HUDEP-2 (cell line): ENCODE results near the gene SGCD.

ENCODE experiments used
- DNase-seq, 76 experiments: peaks; one replicate each; lab custom pipeline; 2025; ENCODE audit not compliant: unreplicated experiment in 76 of 76; lab: John Stamatoyannopoulos, UW

SGCD gene

DNA sequence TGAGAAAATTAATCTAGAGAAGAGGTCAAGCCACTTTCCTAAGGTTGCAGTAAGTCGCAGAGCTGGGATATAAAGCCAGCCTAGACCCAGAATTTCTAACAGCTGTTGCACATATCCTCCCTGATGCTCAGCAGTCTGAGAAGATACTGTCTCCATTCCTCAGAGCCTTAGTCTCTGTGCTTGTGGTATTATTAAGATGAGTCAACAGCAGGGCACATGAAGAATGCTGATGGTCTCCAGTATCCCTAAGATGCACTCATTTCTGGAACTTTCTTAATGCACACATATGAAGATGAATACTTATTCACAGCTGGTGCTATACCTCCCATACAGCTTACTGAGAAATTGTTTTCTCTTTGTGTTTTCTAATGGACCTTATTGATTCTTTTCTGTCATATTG lies 32.5 kb downstream of the SGCD start:
- no peak for DNase-seq

DNA sequence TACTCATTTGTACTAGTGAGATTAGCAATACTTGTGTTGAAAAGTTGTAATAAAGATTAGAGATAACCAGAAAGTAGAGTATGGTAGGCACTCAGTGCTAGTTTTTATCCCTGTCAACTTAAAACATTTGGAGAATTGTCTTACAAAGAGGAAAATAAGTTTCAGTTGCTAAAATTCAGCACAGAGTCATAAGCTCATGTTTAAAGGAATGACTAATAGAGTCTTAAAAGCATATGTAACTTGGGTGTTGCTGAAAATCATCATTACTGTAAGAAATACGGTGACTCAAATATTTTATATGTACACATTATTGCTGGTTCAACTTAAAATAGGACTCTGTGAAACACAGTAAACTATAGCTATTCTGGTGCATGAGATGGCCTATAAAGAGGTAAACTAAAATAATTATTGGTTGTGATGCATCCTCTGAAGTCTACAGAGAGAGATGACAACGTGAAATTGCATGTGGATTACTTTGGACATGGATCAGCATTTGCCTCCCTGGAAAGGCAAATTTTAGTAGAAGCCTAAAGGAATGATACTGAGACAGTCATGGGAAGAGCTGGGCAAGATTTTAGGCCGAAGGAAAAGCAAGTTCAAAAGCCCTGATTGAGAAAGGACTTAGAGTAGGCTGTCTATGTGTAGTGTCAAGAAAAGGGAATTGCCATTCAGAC lies 34.6 kb downstream of the SGCD start:
- no peak for DNase-seq

DNA sequence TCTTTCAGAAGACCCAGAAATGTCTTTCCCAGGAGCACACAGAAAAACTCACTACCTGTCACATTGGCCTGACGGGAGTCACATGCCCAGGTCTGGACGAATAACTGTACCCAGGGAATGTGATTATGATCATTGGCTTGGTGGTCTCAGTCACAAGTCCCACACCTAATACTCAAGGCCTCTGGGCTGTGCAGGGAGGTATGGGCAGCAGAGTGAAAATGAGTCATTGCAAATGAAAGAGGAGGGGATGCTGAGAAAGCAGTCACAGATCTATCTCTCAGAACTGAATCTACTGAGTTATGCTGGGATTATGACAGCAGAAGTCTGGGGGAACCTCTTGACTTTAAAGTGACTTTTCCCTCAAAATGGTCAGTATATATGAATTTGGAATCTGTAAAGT lies 36.9 kb downstream of the SGCD start:
- DNase-seq = no peak

DNA sequence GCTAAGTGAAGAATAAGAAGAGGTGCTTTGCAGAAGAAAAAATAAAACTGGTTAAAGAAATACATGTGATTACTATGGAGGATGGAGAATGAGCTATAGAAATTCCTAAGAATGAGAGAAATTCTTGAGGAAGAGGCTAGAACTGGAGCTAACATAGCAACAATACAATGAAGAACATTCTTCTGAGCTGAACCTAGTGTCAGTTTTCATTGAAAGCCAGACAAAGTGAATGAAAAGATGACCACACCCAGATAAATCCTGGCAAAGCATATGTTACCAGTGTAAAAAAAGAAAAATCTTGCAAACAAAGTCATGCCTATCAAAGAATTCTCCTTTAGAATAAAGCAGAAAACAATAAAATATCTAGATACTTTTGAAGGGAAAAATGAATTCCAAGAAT lies 39.6 kb downstream of the SGCD start:
- DNase-seq = no peak

DNA sequence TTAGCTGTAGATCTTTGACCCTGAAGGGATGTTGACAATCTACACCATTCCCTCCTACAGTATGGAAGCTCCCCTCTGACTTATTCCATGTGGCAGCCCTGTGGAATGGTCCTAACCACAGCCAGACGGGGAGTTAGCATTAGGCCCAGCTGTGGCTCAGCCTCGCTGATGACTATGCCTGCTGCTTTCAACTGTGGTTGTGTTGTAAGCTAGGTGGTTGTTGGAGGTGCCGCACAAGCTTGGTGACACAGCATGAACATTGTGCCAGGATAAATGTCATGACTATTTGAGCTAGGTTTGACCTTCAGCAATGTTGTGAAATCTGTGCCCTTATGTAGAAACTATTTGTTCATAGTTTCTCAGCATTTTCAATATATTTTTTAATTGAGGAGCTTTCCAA lies 40.6 kb downstream of the SGCD start:
- no peak for DNase-seq

DNA sequence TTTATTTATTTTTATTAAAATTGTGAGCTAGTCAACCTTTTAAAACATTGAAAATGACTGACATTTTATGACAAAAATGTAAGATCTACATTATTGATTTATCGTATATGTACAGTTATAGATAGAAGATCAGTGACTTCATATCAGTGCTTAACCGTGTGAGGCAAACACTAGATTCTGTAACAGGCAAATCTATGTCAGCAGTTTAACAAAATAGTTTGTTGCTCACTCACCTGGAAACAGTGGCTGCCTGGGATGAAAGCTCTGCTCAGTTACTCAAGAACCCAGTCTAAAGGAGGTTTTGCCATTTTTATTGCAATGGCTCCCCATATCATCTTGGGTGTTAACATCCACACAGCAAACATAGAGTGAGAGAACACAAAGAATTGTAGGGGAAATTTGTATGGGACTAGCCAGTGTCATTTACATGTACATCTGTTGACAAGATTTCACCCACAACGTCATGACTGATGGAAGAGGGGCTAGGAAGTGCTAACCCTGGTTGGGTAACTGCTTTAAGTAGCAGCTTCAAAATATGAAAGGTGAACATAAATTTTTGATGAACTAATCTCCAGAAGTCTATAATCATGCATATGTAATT lies 49.0 kb downstream of the SGCD start:
- no peak for DNase-seq

DNA sequence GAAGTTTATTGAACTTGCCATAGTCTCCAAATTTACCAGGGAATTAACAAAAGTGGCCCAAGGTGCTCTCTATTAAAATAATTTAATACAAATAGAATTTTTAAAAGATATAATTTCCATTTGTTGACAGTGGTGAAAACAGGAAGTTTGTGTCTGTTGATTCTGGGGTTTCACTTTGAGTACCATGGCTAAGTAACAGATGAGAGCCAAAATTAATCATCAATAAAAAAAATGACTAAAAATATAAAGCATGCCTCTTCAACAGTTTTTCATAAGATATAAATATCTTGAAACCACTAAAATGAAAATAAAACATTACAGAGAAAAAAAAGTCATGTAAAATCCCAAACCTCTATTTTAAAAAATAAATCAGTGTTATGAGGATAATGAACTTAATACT lies 49.8 kb downstream of the SGCD start:
- DNase-seq = no peak

DNA sequence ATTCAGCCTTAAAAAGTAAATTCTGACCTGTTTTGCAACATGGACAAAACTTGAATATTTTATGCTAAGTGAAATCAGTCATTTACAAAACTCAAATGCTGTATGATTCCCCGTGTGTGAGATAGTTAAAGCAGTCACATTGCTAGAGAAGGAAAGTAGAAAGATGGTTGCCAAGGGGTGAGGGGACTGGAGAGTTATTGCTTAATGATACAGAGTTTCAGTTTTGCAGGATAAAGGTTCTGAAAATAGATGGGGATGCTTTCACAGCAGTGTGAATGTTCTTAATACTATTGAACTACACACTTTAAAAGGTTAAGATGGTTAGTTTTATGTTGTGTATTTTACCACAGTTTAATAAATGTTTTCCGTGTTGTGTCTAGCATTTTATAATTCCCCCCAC lies 51.2 kb downstream of the SGCD start:
- DNase-seq = no peak

DNA sequence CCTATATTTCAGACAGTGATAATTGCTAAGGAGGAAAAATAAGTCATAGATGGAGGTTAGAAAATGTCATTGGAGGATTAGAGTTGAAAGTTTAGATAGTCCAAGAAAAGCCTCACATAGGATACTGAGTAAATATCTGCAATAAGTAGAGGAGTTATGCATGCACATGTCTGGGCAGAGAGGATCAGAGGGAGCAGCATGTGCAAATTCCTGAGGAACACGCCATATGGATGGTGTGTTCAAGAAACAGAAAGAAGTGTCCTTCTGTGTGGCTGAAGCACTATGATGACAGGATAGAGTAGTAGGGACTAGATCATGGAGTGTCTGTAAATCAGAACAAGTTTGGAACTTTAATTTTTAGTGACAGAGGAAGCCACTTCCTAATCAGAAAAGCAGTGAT lies 52.2 kb downstream of the SGCD start:
- DNase-seq = no peak

DNA sequence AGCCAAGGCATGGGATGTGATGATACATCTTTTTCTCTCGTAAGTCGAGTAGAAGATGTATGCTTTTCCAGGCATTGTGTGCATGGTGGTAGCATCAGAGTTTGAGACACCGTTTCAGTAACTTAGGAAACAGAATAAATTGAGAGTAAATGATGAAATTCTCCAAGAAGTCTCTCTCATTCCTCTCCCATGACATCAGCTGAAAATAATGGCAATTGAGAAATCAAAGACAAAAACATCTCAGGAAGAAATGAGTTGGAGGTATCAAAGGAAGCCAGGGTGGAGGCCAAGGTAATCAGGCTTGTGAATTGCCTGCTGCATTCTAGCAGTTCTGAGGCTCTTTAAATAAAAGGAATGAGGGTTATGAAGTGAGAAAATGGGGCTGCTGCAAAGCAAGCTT lies 53.9 kb downstream of the SGCD start:
- DNase-seq = no peak

DNA sequence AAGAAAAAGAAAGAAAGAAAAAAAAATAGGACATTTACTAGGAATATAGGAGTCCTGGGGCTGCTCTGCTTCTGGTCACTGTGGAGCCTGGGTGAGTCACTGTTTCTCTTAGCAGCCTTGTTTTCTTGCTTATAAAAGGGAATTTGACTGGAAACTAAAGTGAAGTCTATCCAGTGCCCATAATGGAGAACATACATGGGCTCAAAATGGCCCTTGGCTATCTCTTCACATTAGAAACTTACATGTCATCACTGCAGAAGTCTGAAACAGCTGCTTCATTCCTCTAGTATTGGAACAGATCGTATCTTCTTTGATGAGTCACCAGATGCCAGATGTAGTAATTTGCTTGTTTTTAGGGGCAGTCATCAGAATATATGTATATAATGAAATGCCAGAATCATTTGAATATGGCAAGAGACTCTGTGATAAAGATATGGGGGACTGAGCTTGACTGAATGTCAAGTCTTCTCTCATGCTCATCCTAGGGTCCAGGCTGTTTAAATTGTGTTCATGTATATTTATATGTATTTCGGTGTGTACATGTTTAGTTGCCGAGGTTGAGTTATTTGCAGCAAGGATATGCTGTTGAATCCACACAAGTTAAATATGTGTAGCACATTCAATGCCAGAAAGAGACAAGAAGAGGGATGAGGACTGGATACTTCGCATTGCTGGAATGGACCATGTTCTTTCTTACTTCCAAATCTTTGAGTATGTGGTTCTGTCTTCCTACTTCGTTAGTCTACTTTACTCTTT lies 56.7 kb downstream of the SGCD start:
- no peak for DNase-seq

DNA sequence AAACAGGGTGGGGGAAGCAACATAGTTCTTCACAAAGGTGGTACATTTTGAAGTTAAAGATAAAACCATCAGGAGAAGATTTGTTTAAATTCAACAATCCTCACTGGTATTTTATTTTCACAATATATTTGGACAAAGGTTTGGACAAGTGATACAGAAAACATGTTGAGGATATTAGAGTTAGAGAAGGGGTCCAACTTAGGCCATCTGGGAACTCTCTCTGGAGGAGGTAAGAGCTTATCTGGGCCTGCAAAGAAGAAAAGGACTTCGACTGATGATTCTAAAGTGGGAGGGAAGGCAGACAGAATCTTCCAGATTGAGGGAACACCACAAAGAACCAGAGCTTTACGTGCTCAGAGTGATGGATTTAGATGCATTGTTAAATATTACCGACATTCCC lies 58.5 kb downstream of the SGCD start:
- DNase-seq = no peak

DNA sequence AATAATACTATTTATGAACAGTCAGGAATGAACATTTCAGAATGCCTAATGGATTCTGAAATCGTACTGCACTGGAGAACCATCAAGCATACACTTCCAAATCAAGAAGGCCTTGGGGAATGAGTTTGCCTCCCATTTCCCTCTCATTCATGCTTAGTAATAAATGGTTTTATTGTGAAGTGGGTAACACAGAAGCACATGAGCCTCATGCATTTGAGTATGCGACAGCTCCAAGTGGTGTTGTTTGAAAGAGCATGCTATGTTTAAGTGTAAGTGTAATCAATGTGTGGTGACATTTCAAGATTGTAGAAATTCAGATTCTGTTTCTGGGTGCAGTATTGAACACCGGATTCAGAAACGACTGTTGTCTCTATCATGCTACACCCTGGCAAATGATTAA lies 60.0 kb downstream of the SGCD start:
- no peak for DNase-seq

DNA sequence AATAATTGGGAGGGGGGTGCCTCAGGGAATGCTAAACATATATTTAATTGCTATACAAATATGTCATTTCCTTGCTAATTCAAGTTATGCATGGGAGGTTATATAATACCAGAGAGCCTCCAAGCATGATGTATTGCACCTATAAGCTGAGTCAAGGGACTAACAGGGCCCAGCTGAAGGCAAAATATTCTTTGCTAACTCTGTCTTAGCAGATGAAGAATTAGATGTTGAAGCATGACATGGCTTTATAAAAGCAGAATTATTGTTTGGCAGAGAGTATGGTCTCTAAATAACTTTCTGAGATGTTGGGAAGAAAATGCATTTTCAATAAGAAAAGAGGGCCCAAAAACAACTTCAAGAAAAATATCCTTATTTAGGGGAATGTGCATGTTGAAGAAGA lies 60.4 kb downstream of the SGCD start:
- DNase-seq = no peak

DNA sequence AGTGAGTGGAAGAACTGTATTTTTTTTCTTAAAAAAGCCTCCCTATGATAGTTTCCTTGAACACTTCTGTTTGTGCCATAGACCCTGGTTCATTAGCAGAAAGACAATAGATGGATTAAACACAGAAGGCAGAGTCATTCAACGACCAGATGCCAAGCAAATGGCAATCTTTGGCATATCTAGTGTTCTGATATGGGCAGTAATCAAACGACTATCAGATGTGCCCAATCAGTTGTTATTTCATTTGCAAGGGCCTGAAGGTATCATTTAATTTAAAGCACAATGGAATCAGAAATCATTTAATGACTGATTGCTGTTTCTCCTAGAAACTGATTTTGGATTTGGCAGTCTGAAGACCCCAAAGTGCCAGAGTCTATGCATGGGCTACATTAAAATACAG lies 61.3 kb downstream of the SGCD start:
- no peak for DNase-seq

DNA sequence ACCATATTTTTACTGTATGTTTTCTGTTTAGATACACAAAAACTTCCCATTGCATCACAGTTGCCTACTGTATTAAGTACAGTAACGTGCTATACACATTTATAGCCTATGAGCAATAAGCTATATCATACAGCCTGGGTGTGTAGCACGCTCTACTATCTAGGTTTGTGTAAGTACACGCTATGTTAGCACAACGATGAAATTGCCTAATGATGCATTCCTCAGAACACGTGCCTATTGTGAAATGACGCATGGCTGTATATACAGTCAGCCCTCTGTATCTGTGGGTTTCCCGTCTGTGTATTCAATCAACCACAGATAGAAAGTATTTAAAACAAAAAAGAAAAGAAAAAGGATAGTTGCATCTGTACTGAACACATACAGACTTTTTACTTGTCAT lies 64.2 kb downstream of the SGCD start:
- no peak for DNase-seq

DNA sequence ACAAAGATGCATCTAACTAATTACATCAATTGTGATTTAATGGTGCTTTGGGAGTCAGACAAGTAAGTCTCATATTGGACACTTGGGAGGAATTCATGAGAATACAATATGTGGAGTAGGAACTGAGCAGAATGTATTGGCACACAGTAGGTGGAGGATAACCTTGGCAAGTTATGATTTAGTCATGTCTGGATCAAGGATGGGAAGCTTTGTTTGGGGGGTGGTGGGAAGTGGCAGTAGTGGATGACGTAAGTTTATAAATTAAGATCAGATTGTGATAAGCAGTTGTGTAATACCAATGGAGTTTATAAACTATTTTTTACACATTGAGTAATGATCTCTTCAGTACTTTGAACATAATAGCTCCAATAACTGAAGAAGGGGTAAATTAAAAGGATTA lies 67.0 kb downstream of the SGCD start:
- no peak for DNase-seq

DNA sequence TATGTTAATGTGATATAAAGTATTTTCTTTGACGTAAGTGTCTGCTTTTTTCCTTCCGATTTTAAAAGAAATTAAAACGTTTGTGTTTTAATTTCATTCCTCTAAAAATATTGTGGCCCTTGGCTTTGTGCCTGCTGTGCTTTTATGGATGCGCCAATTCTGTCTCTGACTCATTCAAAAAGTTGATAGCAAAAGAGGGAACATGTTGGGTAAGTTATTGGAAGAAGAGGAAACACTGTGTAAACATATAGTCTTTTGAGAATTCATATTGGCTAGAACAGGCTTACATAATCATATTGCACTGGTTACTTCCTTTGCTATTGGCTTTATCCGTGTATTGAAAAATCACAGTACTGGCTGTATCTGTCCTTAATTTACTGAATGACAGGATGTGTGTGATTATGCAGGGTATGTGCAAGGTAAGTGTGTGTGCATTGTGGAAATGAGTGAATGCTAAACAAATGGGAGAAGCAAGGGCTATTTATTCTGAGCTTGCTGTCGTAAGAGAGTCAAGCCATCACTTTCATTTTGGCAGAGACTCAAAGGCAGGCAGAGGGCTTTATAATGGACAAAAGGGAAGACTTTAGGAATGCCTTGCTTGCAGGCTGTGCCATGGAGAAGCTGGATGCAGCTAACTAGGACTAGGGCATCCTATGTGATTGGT lies 67.8 kb downstream of the SGCD start:
- no peak for DNase-seq

DNA sequence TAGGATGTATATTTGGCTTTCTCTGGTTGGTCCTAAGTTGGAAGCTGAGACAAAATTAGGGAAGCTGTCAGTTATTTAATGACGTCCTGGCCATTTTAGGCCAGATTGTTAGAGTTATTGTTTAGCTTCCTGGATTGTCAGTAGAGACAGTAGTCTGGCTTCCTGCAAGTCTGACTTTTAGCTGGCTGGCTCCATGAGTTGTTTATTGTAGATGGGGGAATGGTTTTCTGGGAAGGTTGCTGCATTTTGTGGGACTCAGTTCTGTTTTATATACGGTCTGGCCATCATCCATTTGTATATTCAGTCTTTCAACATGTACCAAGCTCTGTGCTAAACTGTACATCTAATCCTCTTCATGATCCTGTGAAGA lies 68.3 kb downstream of the SGCD start:
- DNase-seq = no peak

DNA sequence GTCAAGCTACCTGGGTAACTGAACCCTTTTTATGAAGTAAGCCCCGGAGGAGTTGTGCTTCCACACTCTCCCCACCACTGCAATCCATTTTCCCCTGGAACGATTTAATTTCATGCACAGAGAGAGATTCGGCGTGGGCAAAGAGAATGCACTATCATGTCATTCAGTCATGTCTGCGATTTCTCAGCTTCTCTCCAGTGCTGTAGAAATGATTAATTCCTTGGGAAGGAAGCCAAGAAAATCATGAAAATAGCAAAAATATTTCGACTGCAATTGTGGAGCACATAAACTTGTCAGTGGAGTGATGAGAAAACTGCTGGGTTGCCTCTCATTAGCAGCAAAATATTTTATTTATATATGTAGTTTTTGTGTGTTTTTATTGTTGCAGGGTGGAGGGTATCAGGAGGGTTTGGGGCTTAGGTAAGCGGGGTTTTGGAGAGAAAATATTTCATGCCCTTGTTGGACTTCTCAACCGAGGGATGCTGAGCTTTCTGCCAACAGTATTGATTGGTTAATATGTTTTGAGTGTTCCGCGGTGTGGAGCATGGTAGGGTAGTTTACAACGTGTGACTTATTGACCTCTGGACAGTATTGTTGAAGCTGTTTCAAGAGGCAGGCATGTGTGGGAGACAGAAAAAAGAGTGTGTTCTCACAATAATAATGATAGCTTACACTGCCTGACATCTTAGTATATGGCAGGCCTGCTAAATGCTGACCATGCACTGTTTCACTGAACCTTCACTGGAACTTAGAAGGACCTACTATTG lies 69.3 kb downstream of the SGCD start:
- no peak for DNase-seq

DNA sequence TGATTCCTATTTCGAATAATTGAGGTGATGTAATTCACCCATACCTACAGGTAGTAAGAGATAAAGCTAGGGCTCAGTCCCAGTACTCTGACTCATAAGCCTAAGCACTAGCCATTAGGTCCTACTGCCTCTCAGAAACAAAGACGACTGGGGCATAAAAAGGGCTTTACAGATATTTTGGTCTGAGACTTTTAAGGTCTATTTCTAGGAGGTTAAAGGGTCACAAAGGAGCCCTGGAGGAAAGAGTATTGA lies 69.8 kb downstream of the SGCD start:
- DNase-seq = no peak
